HG03108 (cell line): ENCODE results near the gene TMEM132A.

ENCODE experiments used
- ATAC-seq: cut with Tn5 transposase; IDR thresholded peaks from one replicate; pipeline ENCODE4 v1.9.1; 2021; ENCODE audit warnings: moderate library complexity; ENCODE audit not compliant: unreplicated experiment

TMEM132A gene

GRCh38 chr11:60984149-60984548 lies 59.9 kb downstream of the TMEM132A start:
- ATAC-seq: no peak

- no peak for ATAC-seq
Observed at GRCh38 chr11:60984636-60985035, 60.4 kb downstream of the TMEM132A start.

- ATAC-seq: no peak
Observed at GRCh38 chr11:60985501-60985900, 61.2 kb downstream of the TMEM132A start.

- ATAC-seq: no peak
Observed at GRCh38 chr11:60985991-60986915, 62.0 kb downstream of the TMEM132A start.
